GM12878 (cell line): ENCODE data around the gene TATDN3. TPM values are rescaled to one million over a fixed set of nuclear protein-coding genes. Genes with fewer than 3 reads are reported as not detected.

Experiments used
- ATAC-seq: fragments of 200-7000 bp; cut with Tn5 transposase; 3 replicates; pipeline ENCODE4 v1.9.1; 2020; ENCODE audit warnings: mild to moderate bottlenecking, moderate library complexity
- BruUV-seq: library from RNA; stranded (reverse); fragments of 400-500 nt; replicated peaks from 2 replicates; lab custom pipeline; 2021; lab: Mats Ljungman, UMichigan
- CTCF ChIA-PET: fragments of 300-600 bp; sonication (Branson Sonifier 250); formaldehyde crosslinking; extraction: SDS; loops from one replicate; lab custom pipeline; 2021; ENCODE audit warnings: inconsistent platforms; lab: Yijun Ruan, JAX
- POLR2A ChIA-PET: fragments of 350-600 bp; formaldehyde crosslinking; extraction: SDS; loops from one replicate; lab custom pipeline; 2021; ENCODE audit warnings: inconsistent platforms; lab: Charles Lee
- RAD21 ChIA-PET: fragments of 300-600 bp; sonication (Branson Sonifier 250); formaldehyde crosslinking; loops from one replicate; lab custom pipeline; 2023; ENCODE audit warnings: antibody characterized with exemption; ENCODE audit not compliant: unreplicated experiment; lab: Charles Lee
- SMC1A ChIA-PET: fragments of 300-600 bp; sonication (Branson Sonifier 250); formaldehyde crosslinking; loops from one replicate; lab custom pipeline; 2023; ENCODE audit not compliant: unreplicated experiment, uncharacterized antibody; lab: Charles Lee
- DNase-seq: peaks from one replicate; pipeline ENCODE4 v3.0.0-alpha.2; 2011; ENCODE audit warnings: low read depth, low spot score
- FAIRE-seq: peaks from 3 replicates; lab custom pipeline; 2011; peaks lifted over from hg19 to GRCh38; lab: Jason Lieb, UNC
- H2AFZ ChIP-seq: 2 replicates; pipeline ENCODE4 v1.6.0; 2011; ENCODE audit warnings: low read depth, low read length, control low read depth; ENCODE audit not compliant: control insufficient read depth
- H3K27ac ChIP-seq: 2 replicates; pipeline ENCODE4 v1.5.1; 2011; ENCODE audit warnings: control low read depth; ENCODE audit not compliant: control insufficient read depth, insufficient read depth
- H3K27me3 ChIP-seq, 2 experiments: replicated peaks in 1 of 2; 2 replicates each; pipeline versions ENCODE4 v1.6.0 to v1.6.1; 2011; ENCODE audit warnings: low read length in 1 of 2; ENCODE audit not compliant: control insufficient read depth in 2 of 2, insufficient read depth in 2 of 2
- H3K36me3 ChIP-seq, 2 experiments: 2 replicates each; pipeline ENCODE4 v1.5.1; 2011; ENCODE audit warnings: low read length in 1 of 2; ENCODE audit not compliant: control insufficient read depth in 2 of 2, insufficient read depth in 2 of 2
- H3K4me1 ChIP-seq: 2 replicates; pipeline ENCODE4 v1.6.1; 2011; ENCODE audit warnings: mild to moderate bottlenecking, low read length, moderate library complexity, mixed read lengths; ENCODE audit not compliant: control insufficient read depth, insufficient read depth
- H3K4me2 ChIP-seq: 2 replicates; pipeline ENCODE4 v1.6.0; 2011; ENCODE audit warnings: control low read depth; ENCODE audit not compliant: control insufficient read depth, insufficient read depth
- H3K4me3 ChIP-seq: fragments of 200-600 bp; sonication (generic); 2 replicates; pipeline ENCODE4 v1.5.1; 2016
- H3K79me2 ChIP-seq: 2 replicates; pipeline ENCODE4 v1.6.0; 2011; ENCODE audit warnings: low read length; ENCODE audit not compliant: control insufficient read depth, insufficient read depth
- H3K9ac ChIP-seq: 2 replicates; pipeline ENCODE4 v1.8.0; 2011; ENCODE audit warnings: low read length, control low read depth, mixed read lengths; ENCODE audit not compliant: control insufficient read depth, insufficient read depth
- H3K9me3 ChIP-seq: replicated peaks from 3 replicates; pipeline ENCODE4 v1.5.1; 2011; ENCODE audit warnings: mild to moderate bottlenecking, low read length; ENCODE audit not compliant: control insufficient read depth, insufficient read depth
- H4K20me1 ChIP-seq: 2 replicates; pipeline ENCODE4 v1.6.0; 2011; ENCODE audit not compliant: control insufficient read depth, insufficient read depth
- ATF7 ChIP-seq: fragments of 450-650 bp; IDR thresholded peaks from 2 replicates; pipeline ENCODE4 v1.6.1; 2016; ENCODE audit warnings: low read depth, mild to moderate bottlenecking
- BACH1 ChIP-seq: fragments of 450-650 bp; IDR thresholded peaks from 2 replicates; pipeline ENCODE4 v1.6.1; 2017; ENCODE audit warnings: mild to moderate bottlenecking, borderline replicate concordance
- CHD2 ChIP-seq: IDR thresholded peaks from 2 replicates; pipeline ENCODE4 v1.6.1; 2011; ENCODE audit warnings: low read depth, low read length, improper control_type of control experiment, borderline replicate concordance
- FOXM1 ChIP-seq: IDR thresholded peaks from 2 replicates; pipeline ENCODE4 v1.6.1; 2012; ENCODE audit warnings: low read depth, mild to moderate bottlenecking, inconsistent platforms, low read length, moderate library complexity
- GABPA ChIP-seq: IDR thresholded peaks from 2 replicates; pipeline ENCODE4 v1.6.1; 2014; ENCODE audit warnings: antibody characterized with exemption, low read depth, mild to moderate bottlenecking, inconsistent platforms
- KAT2A ChIP-seq: conservative IDR thresholded peaks from 2 replicates; pipeline ENCODE4 v1.6.1; 2011; ENCODE audit warnings: low read depth, low read length; ENCODE audit not compliant: control insufficient read depth
- MTA2 ChIP-seq: fragments of 450-650 bp; IDR thresholded peaks from 2 replicates; pipeline ENCODE4 v1.6.1; 2016; ENCODE audit warnings: low read depth, mild to moderate bottlenecking, moderate library complexity
- NR2C1 ChIP-seq: fragments of 450-650 bp; IDR thresholded peaks from 2 replicates; pipeline ENCODE4 v1.6.1; 2017; ENCODE audit warnings: antibody characterized with exemption, mild to moderate bottlenecking, moderate library complexity
- NR2C2 ChIP-seq: IDR thresholded peaks from 2 replicates; pipeline ENCODE4 v1.6.1; 2011; ENCODE audit warnings: borderline replicate concordance, low read depth; ENCODE audit not compliant: control insufficient read depth, insufficient read length
- NRF1 ChIP-seq: conservative IDR thresholded peaks from 2 replicates; pipeline ENCODE4 v1.6.1; 2011; ENCODE audit warnings: mild to moderate bottlenecking, low read depth, low read length, improper control_type of control experiment
- RELA ChIP-seq: fragments of 450-650 bp; IDR thresholded peaks from 2 replicates; pipeline ENCODE4 v1.8.0; 2014; ENCODE audit warnings: borderline replicate concordance; ENCODE audit not compliant: partially characterized antibody
- SMC3 ChIP-seq: IDR thresholded peaks from 2 replicates; pipeline ENCODE4 v1.6.1; 2011; ENCODE audit warnings: low read length, improper control_type of control experiment, borderline replicate concordance
- STAT1 ChIP-seq: fragments of 450-650 bp; conservative IDR thresholded peaks from 2 replicates; pipeline ENCODE4 v1.6.1; 2014; ENCODE audit warnings: antibody characterized with exemption, mild to moderate bottlenecking
- TBL1XR1 ChIP-seq: IDR thresholded peaks from 2 replicates; pipeline ENCODE4 v1.6.1; 2012; ENCODE audit warnings: low read depth, low read length, improper control_type of control experiment
- ZNF207 ChIP-seq: fragments of 450-650 bp; IDR thresholded peaks from 2 replicates; pipeline ENCODE4 v1.6.1; 2014; ENCODE audit warnings: antibody characterized with exemption, mild to moderate bottlenecking, borderline replicate concordance
- in situ Hi-C: fragments of 300-500 bp; cut with MboI; formaldehyde crosslinking; loops from 9 replicates; pipeline ENCODE4 v1.14.3; 2018; ENCODE audit warnings: mixed read lengths
- intact Hi-C: fragments of 100-400 bp; cut with micrococcal nuclease; formaldehyde crosslinking; loops from one replicate; pipeline ENCODE4 v1.14.2; 2022; ENCODE audit not compliant: unreplicated experiment
- polyA plus RNA-seq, 11 experiments: library from polyadenylated mRNA; depleted of rRNA in 4 of 11; unstranded in 6 of 11; stranded (reverse) in 5 of 11; fragments of >200 nt; fragmentation: Nextera tagmentation in 4 of 11; fragmentation: Illumina TruSeq in 1 of 11; extraction: Ambion mirVana in 4 of 11; extraction: Trizol in 1 of 11; gene quantifications; 1 replicate in 1 of 11; 2 replicates in 10 of 11; pipeline versions ENCODE4 v1.2.1 to v1.2.3, GENCODE V29; 2011 to 2016; ENCODE audit warnings: inconsistent platforms in 2 of 11, missing spikeins in 2 of 11, low read depth in 1 of 11
- total RNA-seq, 4 experiments: library from RNA; depleted of rRNA in 3 of 4; stranded (reverse); fragments of >200 nt in 3 of 4; fragmentation: Illumina TruSeq in 1 of 4; extraction: Trizol in 1 of 4; gene quantifications; 2 replicates each; pipeline versions ENCODE4 v1.2.1 to v1.2.3, GENCODE V29; 2013 to 2021
- TF ChIP-seq, protein P1 (sequence below): IDR thresholded peaks from 2 replicates; pipeline ENCODE4 v1.6.1; 2012; ENCODE audit warnings: mild to moderate bottlenecking, low read depth, low read length
- TF ChIP-seq, protein P2 (sequence below): fragments of 450-650 bp; IDR thresholded peaks from 2 replicates; pipeline ENCODE4 v1.6.1; 2016; ENCODE audit warnings: mild to moderate bottlenecking
- TF ChIP-seq, protein P3 (sequence below): fragments of 450-650 bp; IDR thresholded peaks from 2 replicates; pipeline ENCODE4 v1.6.1; 2018; ENCODE audit warnings: borderline replicate concordance, mild to moderate bottlenecking; ENCODE audit not compliant: partially characterized antibody

The TATDN3 gene
- total and polyA plus RNA-seq, 10 of the 15 experiments (the other 5 are each of a cell fraction or from before 2014, with no cell fraction given) = 15.5 to 40.0 (median 22.7) TPM

DNA sequence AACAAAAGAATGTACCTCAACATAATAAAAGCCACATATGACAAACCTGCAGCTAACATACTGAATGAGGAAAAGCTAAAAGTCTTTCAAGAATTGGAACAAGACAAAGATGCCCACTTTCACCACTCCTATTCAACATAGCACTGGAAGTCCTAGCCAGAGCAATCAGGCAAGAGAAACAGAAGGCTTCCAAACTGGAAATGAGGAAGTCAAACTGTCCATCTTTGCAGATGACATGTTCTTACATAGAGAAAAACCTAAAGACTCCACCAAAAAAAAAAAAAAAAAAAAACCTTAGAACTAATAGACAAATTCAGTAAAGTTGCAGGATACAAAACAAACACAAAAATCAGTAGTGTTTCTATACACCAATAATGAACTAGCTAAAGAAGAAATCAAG lies 20.4 kb upstream of the TATDN3 start:
- peaks cover 7% of the 10 kb centered on the region for H3K79me2 ChIP-seq
- ATAC-seq (no peak), FAIRE-seq (no peak), DNase-seq (no peak)
- no peaks in the 10 kb centered on the region for H4K20me1 ChIP-seq
- RAD21 ChIA-PET = interaction anchor here (0.6 to 1.5 kb wide), 4 partner anchors 10 to 334 kb away, joined by 3 to 5 read pairs (median 4); no protein-coding TSS in a partner anchor
- intact Hi-C loops (no loop called here), in situ Hi-C loops (loop anchor here (5.0 kb wide), 1 partner anchor 304 kb away; no protein-coding TSS in a partner anchor)
- H3K4me1 ChIP-seq = peaks cover 4% of the 10 kb centered on the region; the same call in 1 of the 2 replicates
- H3K4me3 ChIP-seq = no peak overlapping the region
- POLR2A ChIA-PET = interaction anchor here (0.6 to 0.9 kb wide), 4 partner anchors 49 to 454 kb away, joined by 3 to 9 read pairs (median 6); no protein-coding TSS in a partner anchor
- no peak overlapping the region for H3K9ac ChIP-seq
- no peak overlapping the region for H2AFZ ChIP-seq
- H3K36me3 ChIP-seq = no peaks in the 10 kb centered on the region; a peak in 1 of 4 replicates
- SMC1A ChIA-PET = interaction anchor here (0.6 to 4.0 kb wide), 8 partner anchors 10 to 219 kb away, joined by 3 to 11 read pairs (median 3); no protein-coding TSS in a partner anchor
- H3K4me2 ChIP-seq = no peak overlapping the region
- BruUV-seq = no TSS peak
- CTCF ChIA-PET = interaction anchor here (0.9 to 4.7 kb wide), 8 partner anchors 8 to 107 kb away, joined by 3 to 22 read pairs (median 6); no protein-coding TSS in a partner anchor
- H3K27ac ChIP-seq = no peak overlapping the region
- H3K9me3 ChIP-seq = peaks cover 17% of the 10 kb centered on the region
- no peaks in the 10 kb centered on the region for H3K27me3 ChIP-seq
- no peak for TF ChIP-seq TBL1XR1
- no peak for TF ChIP-seq NRF1
- no peak for TF ChIP-seq ZNF207
- TF ChIP-seq, protein P1, sequence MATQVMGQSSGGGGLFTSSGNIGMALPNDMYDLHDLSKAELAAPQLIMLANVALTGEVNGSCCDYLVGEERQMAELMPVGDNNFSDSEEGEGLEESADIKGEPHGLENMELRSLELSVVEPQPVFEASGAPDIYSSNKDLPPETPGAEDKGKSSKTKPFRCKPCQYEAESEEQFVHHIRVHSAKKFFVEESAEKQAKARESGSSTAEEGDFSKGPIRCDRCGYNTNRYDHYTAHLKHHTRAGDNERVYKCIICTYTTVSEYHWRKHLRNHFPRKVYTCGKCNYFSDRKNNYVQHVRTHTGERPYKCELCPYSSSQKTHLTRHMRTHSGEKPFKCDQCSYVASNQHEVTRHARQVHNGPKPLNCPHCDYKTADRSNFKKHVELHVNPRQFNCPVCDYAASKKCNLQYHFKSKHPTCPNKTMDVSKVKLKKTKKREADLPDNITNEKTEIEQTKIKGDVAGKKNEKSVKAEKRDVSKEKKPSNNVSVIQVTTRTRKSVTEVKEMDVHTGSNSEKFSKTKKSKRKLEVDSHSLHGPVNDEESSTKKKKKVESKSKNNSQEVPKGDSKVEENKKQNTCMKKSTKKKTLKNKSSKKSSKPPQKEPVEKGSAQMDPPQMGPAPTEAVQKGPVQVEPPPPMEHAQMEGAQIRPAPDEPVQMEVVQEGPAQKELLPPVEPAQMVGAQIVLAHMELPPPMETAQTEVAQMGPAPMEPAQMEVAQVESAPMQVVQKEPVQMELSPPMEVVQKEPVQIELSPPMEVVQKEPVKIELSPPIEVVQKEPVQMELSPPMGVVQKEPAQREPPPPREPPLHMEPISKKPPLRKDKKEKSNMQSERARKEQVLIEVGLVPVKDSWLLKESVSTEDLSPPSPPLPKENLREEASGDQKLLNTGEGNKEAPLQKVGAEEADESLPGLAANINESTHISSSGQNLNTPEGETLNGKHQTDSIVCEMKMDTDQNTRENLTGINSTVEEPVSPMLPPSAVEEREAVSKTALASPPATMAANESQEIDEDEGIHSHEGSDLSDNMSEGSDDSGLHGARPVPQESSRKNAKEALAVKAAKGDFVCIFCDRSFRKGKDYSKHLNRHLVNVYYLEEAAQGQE = no peak
- TF ChIP-seq, protein P2, sequence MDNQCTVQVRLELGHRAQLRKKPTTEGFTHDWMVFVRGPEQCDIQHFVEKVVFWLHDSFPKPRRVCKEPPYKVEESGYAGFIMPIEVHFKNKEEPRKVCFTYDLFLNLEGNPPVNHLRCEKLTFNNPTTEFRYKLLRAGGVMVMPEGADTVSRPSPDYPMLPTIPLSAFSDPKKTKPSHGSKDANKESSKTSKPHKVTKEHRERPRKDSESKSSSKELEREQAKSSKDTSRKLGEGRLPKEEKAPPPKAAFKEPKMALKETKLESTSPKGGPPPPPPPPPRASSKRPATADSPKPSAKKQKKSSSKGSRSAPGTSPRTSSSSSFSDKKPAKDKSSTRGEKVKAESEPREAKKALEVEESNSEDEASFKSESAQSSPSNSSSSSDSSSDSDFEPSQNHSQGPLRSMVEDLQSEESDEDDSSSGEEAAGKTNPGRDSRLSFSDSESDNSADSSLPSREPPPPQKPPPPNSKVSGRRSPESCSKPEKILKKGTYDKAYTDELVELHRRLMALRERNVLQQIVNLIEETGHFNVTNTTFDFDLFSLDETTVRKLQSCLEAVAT = no peak
- no peak for TF ChIP-seq FOXM1
- no peak for TF ChIP-seq GABPA
- TF ChIP-seq NR2C2 = no peak
- no peak for TF ChIP-seq NR2C1
- no peak for TF ChIP-seq MTA2
- no peak for TF ChIP-seq RELA
- TF ChIP-seq STAT1 = no peak
- no peak for TF ChIP-seq SMC3
- TF ChIP-seq, protein P3, sequence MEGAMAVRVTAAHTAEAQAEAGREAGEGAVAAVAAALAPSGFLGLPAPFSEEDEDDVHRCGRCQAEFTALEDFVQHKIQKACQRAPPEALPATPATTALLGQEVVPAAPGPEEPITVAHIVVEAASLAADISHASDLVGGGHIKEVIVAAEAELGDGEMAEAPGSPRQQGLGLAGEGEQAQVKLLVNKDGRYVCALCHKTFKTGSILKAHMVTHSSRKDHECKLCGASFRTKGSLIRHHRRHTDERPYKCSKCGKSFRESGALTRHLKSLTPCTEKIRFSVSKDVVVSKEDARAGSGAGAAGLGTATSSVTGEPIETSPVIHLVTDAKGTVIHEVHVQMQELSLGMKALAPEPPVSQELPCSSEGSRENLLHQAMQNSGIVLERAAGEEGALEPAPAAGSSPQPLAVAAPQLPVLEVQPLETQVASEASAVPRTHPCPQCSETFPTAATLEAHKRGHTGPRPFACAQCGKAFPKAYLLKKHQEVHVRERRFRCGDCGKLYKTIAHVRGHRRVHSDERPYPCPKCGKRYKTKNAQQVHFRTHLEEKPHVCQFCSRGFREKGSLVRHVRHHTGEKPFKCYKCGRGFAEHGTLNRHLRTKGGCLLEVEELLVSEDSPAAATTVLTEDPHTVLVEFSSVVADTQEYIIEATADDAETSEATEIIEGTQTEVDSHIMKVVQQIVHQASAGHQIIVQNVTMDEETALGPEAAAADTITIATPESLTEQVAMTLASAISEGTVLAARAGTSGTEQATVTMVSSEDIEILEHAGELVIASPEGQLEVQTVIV = no peak
- TF ChIP-seq CHD2 = no peak
- no peak for TF ChIP-seq KAT2A
- TF ChIP-seq ATF7 = no peak
- TF ChIP-seq BACH1 = no peak
